GM13977 (cell line): ENCODE results near the gene NUBPL.

Experiments used
- DNase-seq: peaks from one replicate; pipeline ENCODE4 v3.0.0; 2012; ENCODE audit warnings: low spot score
- in situ Hi-C: fragments of 300-500 bp; cut with MboI; formaldehyde crosslinking; loops from one replicate; pipeline ENCODE4 v1.12.0; 2022; ENCODE audit warnings: low sequenced_read_pairs, low pct_unique_long_range_greater_than_20kb, mixed read lengths, inconsistent platforms; ENCODE audit not compliant: unreplicated experiment
- TF ChIP-seq, protein P1 (sequence below): IDR thresholded peaks from 2 replicates; pipeline ENCODE4 v1.5.1; 2012; ENCODE audit warnings: mild to moderate bottlenecking, control low read depth; ENCODE audit not compliant: insufficient read depth; ENCODE audit errors: extremely low read depth, missing control alignments

NUBPL gene

DNA sequence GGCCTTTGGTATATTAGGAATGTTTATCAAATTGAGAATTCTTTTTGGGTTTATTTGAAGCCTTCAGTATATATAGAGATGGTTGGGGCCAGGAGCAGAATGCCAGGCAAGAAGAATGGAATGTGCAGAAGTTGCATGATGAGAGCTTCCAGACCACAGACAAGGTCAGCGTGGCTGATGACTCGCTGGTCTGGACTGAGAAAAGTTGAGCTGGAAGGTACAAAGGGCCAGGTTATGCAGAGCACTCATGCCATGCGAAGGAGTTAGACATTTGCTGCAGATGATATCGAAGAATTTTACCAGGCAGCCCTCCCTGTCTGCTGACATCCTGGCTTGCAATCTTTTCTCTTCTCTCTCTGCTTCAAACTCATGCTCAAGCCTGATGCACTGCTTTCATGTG is 319.7 kb downstream of the NUBPL start:
- TF ChIP-seq, protein P1, sequence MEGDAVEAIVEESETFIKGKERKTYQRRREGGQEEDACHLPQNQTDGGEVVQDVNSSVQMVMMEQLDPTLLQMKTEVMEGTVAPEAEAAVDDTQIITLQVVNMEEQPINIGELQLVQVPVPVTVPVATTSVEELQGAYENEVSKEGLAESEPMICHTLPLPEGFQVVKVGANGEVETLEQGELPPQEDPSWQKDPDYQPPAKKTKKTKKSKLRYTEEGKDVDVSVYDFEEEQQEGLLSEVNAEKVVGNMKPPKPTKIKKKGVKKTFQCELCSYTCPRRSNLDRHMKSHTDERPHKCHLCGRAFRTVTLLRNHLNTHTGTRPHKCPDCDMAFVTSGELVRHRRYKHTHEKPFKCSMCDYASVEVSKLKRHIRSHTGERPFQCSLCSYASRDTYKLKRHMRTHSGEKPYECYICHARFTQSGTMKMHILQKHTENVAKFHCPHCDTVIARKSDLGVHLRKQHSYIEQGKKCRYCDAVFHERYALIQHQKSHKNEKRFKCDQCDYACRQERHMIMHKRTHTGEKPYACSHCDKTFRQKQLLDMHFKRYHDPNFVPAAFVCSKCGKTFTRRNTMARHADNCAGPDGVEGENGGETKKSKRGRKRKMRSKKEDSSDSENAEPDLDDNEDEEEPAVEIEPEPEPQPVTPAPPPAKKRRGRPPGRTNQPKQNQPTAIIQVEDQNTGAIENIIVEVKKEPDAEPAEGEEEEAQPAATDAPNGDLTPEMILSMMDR = no peak
- in situ Hi-C loops = no loop called here
- DNase-seq = no peak

DNA sequence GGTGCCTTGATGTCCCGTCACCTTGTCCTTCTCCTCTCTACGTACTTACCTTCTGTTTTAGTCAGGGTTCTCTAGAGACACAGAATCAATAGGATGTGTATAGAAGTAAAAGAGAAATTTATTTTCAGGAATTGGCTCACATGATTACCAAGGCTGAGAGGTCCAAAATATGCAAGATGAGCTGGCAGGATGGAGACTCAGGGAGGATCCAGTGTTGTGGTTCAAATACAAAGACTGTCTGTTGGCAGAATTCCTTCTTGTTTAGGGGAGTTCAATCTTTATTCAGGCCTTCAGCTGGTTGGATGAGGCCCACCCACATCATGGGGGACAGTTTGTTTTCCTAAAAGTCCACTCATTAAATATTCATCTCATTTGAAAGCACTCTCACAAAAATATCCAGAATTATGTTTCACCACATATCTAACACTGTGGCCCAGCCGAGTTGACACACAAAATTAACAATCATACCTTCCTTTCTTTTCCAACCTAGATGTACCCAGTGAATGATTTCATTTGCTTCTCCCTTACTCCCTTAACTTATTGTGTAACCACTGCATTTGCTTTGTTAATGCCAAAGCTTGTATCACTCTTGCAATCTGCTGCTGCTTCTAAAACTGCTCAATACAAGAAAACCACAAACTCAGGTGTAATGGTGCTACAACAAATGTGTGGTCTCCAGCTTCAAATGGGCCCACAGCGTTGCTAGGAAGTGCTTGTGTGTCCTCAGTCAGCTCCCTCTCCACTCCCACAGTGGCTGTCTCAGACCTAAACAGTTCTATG is 320.5 kb downstream of the NUBPL start:
- in situ Hi-C loops = no loop called here
- no peak for DNase-seq
- TF ChIP-seq, protein P1 = no peak

DNA sequence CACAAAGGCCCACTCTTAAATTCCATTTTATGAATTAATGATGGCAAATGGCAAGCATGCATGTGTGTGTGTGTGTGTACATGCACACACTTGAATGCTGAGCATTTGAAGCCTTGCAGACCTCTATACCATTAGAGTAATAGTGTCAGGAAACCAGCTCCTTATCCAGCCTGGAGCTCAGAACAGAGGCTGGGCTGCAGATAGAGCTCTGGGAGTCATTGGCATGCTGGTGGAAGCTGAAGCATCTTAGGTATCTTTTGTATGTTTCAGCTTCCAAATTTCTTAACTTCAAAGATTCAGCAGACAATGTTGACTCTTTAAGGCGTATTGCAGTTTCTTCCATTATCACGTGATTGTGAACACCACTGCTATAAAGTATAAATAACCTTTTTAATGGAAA is 323.0 kb downstream of the NUBPL start:
- TF ChIP-seq, protein P1 = no peak
- in situ Hi-C loops = no loop called here
- DNase-seq = no peak

DNA sequence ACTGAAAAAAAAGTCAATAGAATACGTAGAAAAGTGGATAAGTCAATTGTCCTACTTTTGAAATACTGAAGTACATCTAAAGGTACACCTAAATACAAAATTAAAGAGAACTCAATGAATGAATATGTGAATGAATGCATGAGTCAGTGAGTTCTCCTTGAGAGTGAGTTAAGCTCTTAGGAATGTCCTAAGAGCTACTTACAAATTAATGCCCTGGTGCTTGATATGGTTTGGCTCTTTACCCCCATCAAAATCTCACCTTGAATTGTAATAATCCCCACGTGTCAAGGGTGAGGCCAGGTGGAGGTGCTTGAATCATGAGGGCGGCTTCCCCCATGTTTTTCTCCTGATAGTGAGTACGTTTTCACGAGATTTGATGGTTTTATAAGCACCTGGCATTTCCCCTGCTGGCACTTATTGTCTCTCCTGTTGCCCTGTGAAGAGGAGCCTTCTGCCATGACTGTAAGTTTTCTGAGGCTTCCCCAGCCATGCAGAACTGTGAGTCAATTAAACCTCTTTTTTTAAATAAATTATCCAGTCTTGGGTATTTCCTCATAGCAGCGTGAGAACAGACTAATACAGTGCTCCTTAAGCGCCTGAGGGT is 323.7 kb downstream of the NUBPL start:
- in situ Hi-C loops = no loop called here
- no peak for DNase-seq

DNA sequence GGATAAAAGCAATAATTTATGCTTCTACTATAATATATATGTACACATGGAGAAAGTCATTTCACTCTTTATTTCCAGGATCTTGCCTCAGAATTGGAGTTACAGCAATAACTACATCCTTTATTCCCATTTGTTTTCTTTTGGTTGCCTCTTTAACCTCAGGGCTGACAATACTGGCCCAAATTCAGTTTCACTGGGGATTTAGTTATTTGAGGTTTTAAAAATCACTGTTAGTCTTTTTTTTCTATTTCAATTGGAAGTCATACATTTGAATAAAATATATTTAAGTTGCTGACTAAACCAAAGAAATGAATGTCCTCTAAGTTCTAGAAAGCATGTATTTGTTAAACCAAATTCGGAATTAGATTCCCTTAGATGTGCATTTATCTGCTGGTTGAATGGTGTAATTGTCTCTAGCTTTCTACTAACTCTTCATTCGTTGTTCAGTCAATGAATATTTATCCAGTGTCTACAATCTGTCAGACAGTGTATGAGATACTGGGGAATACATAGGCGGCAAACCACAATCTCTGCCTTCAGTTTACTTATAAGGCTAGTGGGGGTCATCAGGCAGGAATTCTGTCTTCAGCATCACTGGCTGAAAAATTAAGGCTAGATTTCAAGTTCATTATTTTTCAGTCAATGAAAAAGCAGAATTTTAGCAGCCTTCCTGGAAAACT is 325.1 kb downstream of the NUBPL start:
- TF ChIP-seq, protein P1 = no peak
- in situ Hi-C loops = no loop called here
- DNase-seq = no peak

More for the DNA sequence above, 323.7 kb downstream of the NUBPL start:
- TF ChIP-seq, protein P1 = no peak

DNA sequence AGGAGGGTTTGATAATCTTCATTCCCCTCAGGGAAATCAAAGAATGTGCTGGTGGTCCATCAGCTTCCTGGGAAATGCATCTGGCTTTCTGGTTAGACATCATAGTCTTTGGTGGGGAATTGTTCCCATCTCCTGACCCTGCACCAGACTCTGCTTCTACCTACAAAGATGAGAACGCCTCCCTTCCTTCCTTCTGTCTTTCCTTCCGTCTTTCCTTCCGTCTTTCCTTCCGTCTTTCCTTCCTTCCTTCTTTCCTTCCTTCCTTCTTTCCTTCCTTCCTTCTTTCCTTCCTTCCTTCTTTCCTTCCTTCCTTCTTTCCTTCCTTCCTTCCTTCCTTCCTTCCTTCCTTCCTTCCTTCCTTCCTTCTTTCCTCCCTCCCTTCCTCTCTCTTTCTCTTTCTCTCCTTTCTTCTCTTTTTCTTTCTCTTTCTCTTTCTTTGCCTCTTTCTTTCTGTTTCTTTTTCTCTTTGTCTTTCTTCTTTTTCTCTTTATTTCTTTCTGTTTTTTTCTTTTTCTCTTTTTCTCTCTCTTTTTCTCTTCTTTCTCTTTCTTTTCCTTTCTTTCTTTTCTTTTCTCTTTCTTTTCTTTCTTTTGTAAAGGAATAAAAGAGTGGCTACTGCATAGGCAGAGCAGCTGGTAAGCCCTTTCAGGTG is 326.9 kb downstream of the NUBPL start:
- DNase-seq = no peak
- TF ChIP-seq, protein P1 = no peak
- in situ Hi-C loops = no loop called here
